ENCODE results near the gene KRTAP10-4.
"Not testable (repeated sequence)": the region's sequence is repeated elsewhere in the genome, so short reads cannot be mapped to it uniquely, and the experiment has no call there.

KRTAP10-4 gene

GRCh38 chr21:44579833-44580144 lies 6.3 kb downstream of the KRTAP10-4 start:
- Histone ChIP-seq H3K4me3 (ENCODE audit: low read depth in 1 of 2, low read length in 1 of 2) (no peak overlapping the region), H3K4me1 (ENCODE audit: control insufficient read depth in 1 of 2, insufficient read depth in 1 of 2, low read depth in 1 of 2, low read length in 1 of 2) (no peaks in the 10 kb centered on the region), H3K9me3 (no peaks in the 10 kb centered on the region), H3K27ac (no peak overlapping the region), H3K27me3 (peaks cover 33% of the 10 kb centered on the region), H3K36me3 (no peaks in the 10 kb centered on the region)
- no peak for TF ChIP-seq CTCF (IDR thresholded peaks at IDR 0.05)

- not testable (repeated sequence) for H3K36me3 ChIP-seq; H3K9me3 ChIP-seq; H3K27ac ChIP-seq; H3K4me3 ChIP-seq (ENCODE audit: low read depth in 1 of 2, low read length in 1 of 2); H3K4me1 ChIP-seq (ENCODE audit: control insufficient read depth in 1 of 2, insufficient read depth in 1 of 2, low read depth in 1 of 2, low read length in 1 of 2)
- H3K27me3 ChIP-seq: peaks cover 33% of the 10 kb centered on the region
Measured at GRCh38 chr21:44580231-44580821, 6.8 kb downstream of the KRTAP10-4 start, which contains the start of gene KRTAP10-5. Gene KRTAP10-5 (minus strand): TSS chr21:44580604. CDS start chr21:44580578, 26 bp downstream.

- H3K27ac ChIP-seq: no peak overlapping the region
- no peaks in the 10 kb centered on the region for H3K9me3 ChIP-seq
- H3K36me3 ChIP-seq: no peaks in the 10 kb centered on the region
- H3K4me3 ChIP-seq (ENCODE audit: low read depth in 1 of 2, low read length in 1 of 2): no peak overlapping the region
- peaks cover 37% of the 10 kb centered on the region for H3K27me3 ChIP-seq
- H3K4me1 ChIP-seq (ENCODE audit: control insufficient read depth in 1 of 2, insufficient read depth in 1 of 2, low read depth in 1 of 2, low read length in 1 of 2): no peaks in the 10 kb centered on the region
- TF ChIP-seq CTCF (IDR thresholded peaks at IDR 0.05): no peak
Measured at GRCh38 chr21:44581158-44581557, 7.6 kb downstream of the KRTAP10-4 start.

GRCh38 chr21:44582055-44582454 lies 8.5 kb downstream of the KRTAP10-4 start:
- Histone ChIP-seq H3K36me3 (no peaks in the 10 kb centered on the region), H3K4me1 (ENCODE audit: control insufficient read depth in 1 of 2, insufficient read depth in 1 of 2, low read depth in 1 of 2, low read length in 1 of 2) (no peaks in the 10 kb centered on the region), H3K27me3 (peaks cover 37% of the 10 kb centered on the region), H3K4me3 (ENCODE audit: low read depth in 1 of 2, low read length in 1 of 2) (no peak overlapping the region), H3K9me3 (no peaks in the 10 kb centered on the region), H3K27ac (no peak overlapping the region)
- no peak for TF ChIP-seq CTCF (IDR thresholded peaks at IDR 0.05)

- H3K9me3 ChIP-seq: no peaks in the 10 kb centered on the region
Measured at GRCh38 chr21:44583089-44583799, 9.7 kb downstream of the KRTAP10-4 start.

More at GRCh38 chr21:44583089-44583799, 9.7 kb downstream of the KRTAP10-4 start:
- no peak for TF ChIP-seq CTCF (IDR thresholded peaks at IDR 0.05)
- Histone ChIP-seq H3K4me3 (ENCODE audit: low read depth in 1 of 2, low read length in 1 of 2) (no peak overlapping the region), H3K27ac (no peak overlapping the region), H3K4me1 (ENCODE audit: control insufficient read depth in 1 of 2, insufficient read depth in 1 of 2, low read depth in 1 of 2, low read length in 1 of 2) (no peaks in the 10 kb centered on the region), H3K27me3 (peaks cover 37% of the 10 kb centered on the region), H3K36me3 (no peaks in the 10 kb centered on the region)
